ENCODE measurements around the gene SNPH.

- TF ChIP-seq CTCF (conservative IDR thresholded peaks at IDR 0.05; ENCODE audit: low read length) (no peak), EZH2phosphoT487 (IDR thresholded peaks at IDR 0.05; ENCODE audit: borderline replicate concordance) (no peak)
Observed at GRCh38 chr20:1320902-1321653, 55.0 kb downstream of the SNPH start.
